Panc1 (cell line): Measurements from ENCODE around the gene SOX5. TPM values are rescaled to one million over a fixed set of nuclear protein-coding genes. Genes with fewer than 3 reads are reported as not detected.

ENCODE experiments used
- ATAC-seq: fragments of 200-7000 bp; cut with Tn5 transposase; 2 replicates; pipeline ENCODE4 v1.9.1; 2020; ENCODE audit warnings: mild to moderate bottlenecking, moderate library complexity
- BruUV-seq: library from RNA; stranded (reverse); fragments of 400-500 nt; replicated peaks from 2 replicates; lab custom pipeline; 2021; lab: Mats Ljungman, UMichigan
- CTCF ChIA-PET: fragments of 300-600 bp; sonication (Branson Sonifier 250); formaldehyde crosslinking; loops from one replicate; lab custom pipeline; 2022; ENCODE audit warnings: antibody characterized with exemption; lab: Charles Lee
- POLR2A ChIA-PET: fragments of 300-600 bp; sonication (Branson Sonifier 250); formaldehyde crosslinking; loops from one replicate; lab custom pipeline; 2022; ENCODE audit warnings: antibody characterized with exemption; lab: Charles Lee
- DNase-seq: peaks from one replicate; pipeline ENCODE4 v3.0.0-alpha.2; 2010; ENCODE audit warnings: low read depth, low spot score
- H3K27ac ChIP-seq: 2 replicates; pipeline ENCODE4 v1.5.1; 2011; ENCODE audit warnings: mild to moderate bottlenecking, low read length, inconsistent platforms
- H3K27me3 ChIP-seq: fragments of 200-500 bp; sonication (Bioruptor generic); 2 replicates; pipeline ENCODE4 v1.6.0; 2014; ENCODE audit warnings: low read length, inconsistent platforms; ENCODE audit not compliant: control insufficient read depth, insufficient read depth
- H3K36me3 ChIP-seq: fragments of 200-500 bp; sonication (Bioruptor generic); 2 replicates; pipeline ENCODE4 v1.5.1; 2014; ENCODE audit warnings: inconsistent platforms, mild to moderate bottlenecking, low read length, moderate library complexity; ENCODE audit not compliant: control insufficient read depth, insufficient read depth
- H3K4me1 ChIP-seq: 2 replicates; pipeline ENCODE4 v1.5.1; 2011; ENCODE audit warnings: inconsistent platforms, mild to moderate bottlenecking, low read length, moderate library complexity; ENCODE audit not compliant: control insufficient read depth, insufficient read depth
- H3K4me3 ChIP-seq, 2 experiments: 2 replicates each; pipeline ENCODE4 v1.5.1; 2011 to 2012; ENCODE audit warnings: low read depth in 2 of 2, low read length in 2 of 2, mild to moderate bottlenecking in 2 of 2, inconsistent platforms in 1 of 2, moderate library complexity in 1 of 2
- H3K9me3 ChIP-seq: fragments of 200-500 bp; sonication (Bioruptor generic); 2 replicates; pipeline ENCODE4 v1.5.1; 2014; ENCODE audit warnings: low read depth, mild to moderate bottlenecking, inconsistent platforms, low read length, moderate library complexity; ENCODE audit not compliant: control insufficient read depth, insufficient read depth
- POLR2AphosphoS5 ChIP-seq: IDR thresholded peaks from 2 replicates; pipeline ENCODE4 v1.6.1; 2012; ENCODE audit warnings: mild to moderate bottlenecking, low read depth, low read length, moderate library complexity
- SIN3A ChIP-seq: IDR thresholded peaks from 2 replicates; pipeline ENCODE4 v1.6.1; 2012; ENCODE audit warnings: low read depth, mild to moderate bottlenecking, low read length, moderate library complexity, borderline replicate concordance; ENCODE audit not compliant: insufficient read depth
- TCF7L2 ChIP-seq: IDR thresholded peaks from 2 replicates; pipeline ENCODE4 v1.6.1; 2011; ENCODE audit warnings: mild to moderate bottlenecking, low read depth, low read length, inconsistent platforms
- in situ Hi-C: cut with HindIII; loops from 2 replicates; pipeline ENCODE4 v1.10.0; 2016; ENCODE audit warnings: low sequenced_read_pairs, low pct_unique_long_range_greater_than_20kb
- intact Hi-C: fragments of 100-400 bp; cut with micrococcal nuclease; formaldehyde crosslinking; loops from one replicate; pipeline ENCODE4 v1.10.0; 2022; ENCODE audit not compliant: unreplicated experiment
- total RNA-seq: library from RNA; stranded (reverse); gene quantifications from one replicate; pipeline ENCODE4 v1.2.1, GENCODE V29; 2021; ENCODE audit not compliant: unreplicated experiment
- TF ChIP-seq, protein P1 (sequence below), 2 experiments: IDR thresholded peaks; 2 replicates each; pipeline ENCODE4 v1.6.1; 2011 to 2012; ENCODE audit warnings: low read depth in 2 of 2, control low read depth in 1 of 2, low read length in 1 of 2, mild to moderate bottlenecking in 1 of 2, moderate library complexity in 1 of 2; ENCODE audit not compliant: insufficient read depth in 1 of 2
- TF ChIP-seq, protein P2 (sequence below): fragments of 450-650 bp; IDR thresholded peaks from 2 replicates; pipeline ENCODE4 v1.5.1; 2017; ENCODE audit warnings: mild to moderate bottlenecking

The SOX5 gene
- total RNA-seq, 1 experiment from 2014 or later: 0.23 TPM

DNA sequence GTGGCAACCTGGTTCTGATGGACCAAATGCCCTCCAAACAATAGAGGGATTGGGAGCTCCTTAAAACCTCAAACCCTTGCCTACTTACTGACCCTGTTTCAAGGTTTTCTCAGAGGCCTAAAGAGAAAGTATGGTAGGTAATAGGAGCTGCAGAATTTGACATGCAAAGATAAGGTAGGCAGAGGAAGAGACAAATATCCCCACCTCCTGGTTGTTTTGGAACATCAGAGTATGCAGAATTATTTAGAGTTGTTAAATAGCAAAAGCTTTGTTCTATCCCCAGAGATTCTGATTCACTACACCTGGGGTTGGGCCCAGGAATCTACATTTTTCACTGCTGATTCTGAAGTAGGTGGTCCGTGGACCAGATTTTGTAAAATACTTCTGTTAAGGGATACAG is 421.2 kb downstream of the SOX5 start:
- intact Hi-C loops: no loop called here
- in situ Hi-C loops: no loop called here
- no peak overlapping the region for H3K27ac ChIP-seq
- POLR2A ChIA-PET: no interaction called here
- BruUV-seq: no TSS peak
- H3K9me3 ChIP-seq: peaks cover 2% of the 10 kb centered on the region; the same call in 1 of the 2 replicates
- no peaks in the 10 kb centered on the region for H3K27me3 ChIP-seq
- no peak overlapping the region for H3K4me3 ChIP-seq
- CTCF ChIA-PET: no interaction called here
- no peaks in the 10 kb centered on the region for H3K4me1 ChIP-seq
- no peak for TF ChIP-seq SIN3A
- TF ChIP-seq, protein P1, sequence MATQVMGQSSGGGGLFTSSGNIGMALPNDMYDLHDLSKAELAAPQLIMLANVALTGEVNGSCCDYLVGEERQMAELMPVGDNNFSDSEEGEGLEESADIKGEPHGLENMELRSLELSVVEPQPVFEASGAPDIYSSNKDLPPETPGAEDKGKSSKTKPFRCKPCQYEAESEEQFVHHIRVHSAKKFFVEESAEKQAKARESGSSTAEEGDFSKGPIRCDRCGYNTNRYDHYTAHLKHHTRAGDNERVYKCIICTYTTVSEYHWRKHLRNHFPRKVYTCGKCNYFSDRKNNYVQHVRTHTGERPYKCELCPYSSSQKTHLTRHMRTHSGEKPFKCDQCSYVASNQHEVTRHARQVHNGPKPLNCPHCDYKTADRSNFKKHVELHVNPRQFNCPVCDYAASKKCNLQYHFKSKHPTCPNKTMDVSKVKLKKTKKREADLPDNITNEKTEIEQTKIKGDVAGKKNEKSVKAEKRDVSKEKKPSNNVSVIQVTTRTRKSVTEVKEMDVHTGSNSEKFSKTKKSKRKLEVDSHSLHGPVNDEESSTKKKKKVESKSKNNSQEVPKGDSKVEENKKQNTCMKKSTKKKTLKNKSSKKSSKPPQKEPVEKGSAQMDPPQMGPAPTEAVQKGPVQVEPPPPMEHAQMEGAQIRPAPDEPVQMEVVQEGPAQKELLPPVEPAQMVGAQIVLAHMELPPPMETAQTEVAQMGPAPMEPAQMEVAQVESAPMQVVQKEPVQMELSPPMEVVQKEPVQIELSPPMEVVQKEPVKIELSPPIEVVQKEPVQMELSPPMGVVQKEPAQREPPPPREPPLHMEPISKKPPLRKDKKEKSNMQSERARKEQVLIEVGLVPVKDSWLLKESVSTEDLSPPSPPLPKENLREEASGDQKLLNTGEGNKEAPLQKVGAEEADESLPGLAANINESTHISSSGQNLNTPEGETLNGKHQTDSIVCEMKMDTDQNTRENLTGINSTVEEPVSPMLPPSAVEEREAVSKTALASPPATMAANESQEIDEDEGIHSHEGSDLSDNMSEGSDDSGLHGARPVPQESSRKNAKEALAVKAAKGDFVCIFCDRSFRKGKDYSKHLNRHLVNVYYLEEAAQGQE (IDR thresholded peaks at IDR 0.05; ENCODE audit: insufficient read depth in 1 of 2, low read depth in 2 of 2, low read length in 1 of 2): no peak
- no peak for TF ChIP-seq POLR2AphosphoS5
- no peak for TF ChIP-seq TCF7L2
- TF ChIP-seq, protein P2, sequence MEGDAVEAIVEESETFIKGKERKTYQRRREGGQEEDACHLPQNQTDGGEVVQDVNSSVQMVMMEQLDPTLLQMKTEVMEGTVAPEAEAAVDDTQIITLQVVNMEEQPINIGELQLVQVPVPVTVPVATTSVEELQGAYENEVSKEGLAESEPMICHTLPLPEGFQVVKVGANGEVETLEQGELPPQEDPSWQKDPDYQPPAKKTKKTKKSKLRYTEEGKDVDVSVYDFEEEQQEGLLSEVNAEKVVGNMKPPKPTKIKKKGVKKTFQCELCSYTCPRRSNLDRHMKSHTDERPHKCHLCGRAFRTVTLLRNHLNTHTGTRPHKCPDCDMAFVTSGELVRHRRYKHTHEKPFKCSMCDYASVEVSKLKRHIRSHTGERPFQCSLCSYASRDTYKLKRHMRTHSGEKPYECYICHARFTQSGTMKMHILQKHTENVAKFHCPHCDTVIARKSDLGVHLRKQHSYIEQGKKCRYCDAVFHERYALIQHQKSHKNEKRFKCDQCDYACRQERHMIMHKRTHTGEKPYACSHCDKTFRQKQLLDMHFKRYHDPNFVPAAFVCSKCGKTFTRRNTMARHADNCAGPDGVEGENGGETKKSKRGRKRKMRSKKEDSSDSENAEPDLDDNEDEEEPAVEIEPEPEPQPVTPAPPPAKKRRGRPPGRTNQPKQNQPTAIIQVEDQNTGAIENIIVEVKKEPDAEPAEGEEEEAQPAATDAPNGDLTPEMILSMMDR: no peak
- ATAC-seq: no peak
- no peak for DNase-seq
- H3K36me3 ChIP-seq: no peaks in the 10 kb centered on the region

DNA sequence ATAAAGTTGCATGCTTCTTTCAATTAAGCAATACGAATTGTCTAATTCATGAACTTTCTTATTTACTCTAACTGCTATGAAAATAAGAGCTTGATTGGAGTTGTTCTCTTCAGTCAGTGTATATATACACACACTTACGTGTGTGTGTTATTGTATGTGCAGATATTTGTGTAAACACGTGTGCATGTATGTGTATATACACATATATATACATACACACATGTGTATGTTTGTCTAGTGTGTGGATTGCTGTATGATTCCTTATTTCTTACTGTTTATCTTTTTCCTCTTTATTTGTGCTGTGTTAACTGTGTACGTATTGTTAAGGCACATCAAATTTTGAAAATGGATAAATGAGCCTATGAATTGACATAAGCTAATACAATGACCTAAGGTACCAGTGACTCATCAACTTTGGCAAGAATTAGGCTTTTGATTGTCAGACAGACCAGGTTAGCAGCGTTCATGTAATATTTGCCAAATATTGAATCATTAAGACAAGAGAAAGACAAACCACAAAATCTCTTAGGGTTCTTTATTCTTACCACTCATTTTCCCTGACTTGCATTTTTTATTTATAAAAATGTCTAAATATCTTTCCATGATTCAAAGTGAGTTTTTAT is 423.9 kb downstream of the SOX5 start:
- TF ChIP-seq, protein P2: no peak
- no peak for TF ChIP-seq POLR2AphosphoS5
- no peak for TF ChIP-seq SIN3A
- no peak for TF ChIP-seq TCF7L2
- TF ChIP-seq, protein P1 (IDR thresholded peaks at IDR 0.05; ENCODE audit: insufficient read depth in 1 of 2, low read depth in 2 of 2, low read length in 1 of 2): no peak
- no peak overlapping the region for H3K4me3 ChIP-seq
- no peak overlapping the region for H3K27ac ChIP-seq
- H3K36me3 ChIP-seq: no peaks in the 10 kb centered on the region
- ChIA-PET CTCF (no interaction called here), POLR2A (no interaction called here)
- H3K9me3 ChIP-seq: peaks cover 2% of the 10 kb centered on the region; the same call in 1 of the 2 replicates
- no peak for ATAC-seq
- in situ Hi-C loops: no loop called here
- intact Hi-C loops: no loop called here
- H3K27me3 ChIP-seq: no peaks in the 10 kb centered on the region
- no peak for DNase-seq
- no peaks in the 10 kb centered on the region for H3K4me1 ChIP-seq
- BruUV-seq: no TSS peak
